ENCODE measurements around the gene PIEZO1. TPM values are rescaled to one million over a fixed set of nuclear protein-coding genes. Genes with fewer than 3 reads are reported as not detected.

The PIEZO1 gene
- total RNA-seq, 1 experiment from 2014 or later: 224 TPM

DNA sequence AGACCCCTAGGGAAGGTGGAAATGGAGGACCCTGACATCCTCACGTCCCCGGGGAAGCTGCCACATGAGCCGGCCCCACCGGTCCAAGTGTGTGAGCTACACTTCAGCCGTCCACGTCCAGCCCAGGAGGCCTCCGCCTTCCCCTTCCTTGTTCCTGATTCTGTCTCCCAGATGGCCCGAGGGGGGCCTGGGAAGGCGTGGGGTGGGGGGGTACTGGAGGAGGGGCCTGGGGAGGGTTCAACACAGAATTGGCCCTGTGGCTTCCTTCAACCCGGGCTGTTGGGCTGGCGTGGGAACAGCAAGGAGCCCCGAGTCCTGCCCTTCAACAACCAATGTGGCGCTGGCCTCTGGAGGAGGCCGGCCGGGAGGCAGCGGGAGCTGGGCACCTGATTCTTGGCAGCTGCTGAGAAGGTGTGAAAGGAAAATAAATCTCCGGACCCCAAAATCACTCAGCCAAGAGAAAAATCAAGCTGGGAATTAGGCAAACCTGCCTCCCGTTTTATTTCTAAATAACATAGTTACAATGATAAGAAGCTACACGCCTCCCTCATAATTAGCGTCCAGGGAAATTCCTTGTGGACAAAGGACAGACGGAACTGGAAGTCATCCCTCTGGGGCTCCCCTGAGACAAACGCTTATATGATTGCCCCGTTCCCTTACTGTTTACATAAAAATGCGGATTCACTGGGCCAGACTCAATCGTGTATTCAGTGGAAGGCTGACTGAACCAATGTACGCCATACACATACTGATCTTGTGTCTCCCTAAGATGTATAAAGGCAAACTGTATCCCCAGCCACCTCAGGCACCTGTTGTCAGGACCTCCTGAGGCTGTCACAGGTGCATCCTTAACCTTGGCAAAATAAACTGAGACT lies 28.5 kb upstream of the PIEZO1 start:
- no peak for DNase-seq (ENCODE audit: low read depth, low spot score)
- no TSS peak for BruUV-seq (replicated peaks)
- Histone ChIP-seq H2AFZ (ENCODE audit: low read depth, low read length, poor library complexity, severe bottlenecking) (no peak overlapping the region), H3K27me3 (ENCODE audit: insufficient read depth, low read length) (no peaks in the 10 kb centered on the region), H3K4me2 (ENCODE audit: low read length) (peak overlapping the region; percentile 94), H3K36me3 (ENCODE audit: control insufficient read depth in 1 of 2, insufficient read depth in 2 of 2, low read length in 2 of 2) (peaks cover 0 to 21% of the 10 kb centered on the region in 2 experiments; a peak in 1 of 4 replicates), H3K79me2 (ENCODE audit: insufficient read depth, low read length) (peaks cover 24% of the 10 kb centered on the region), H3K9ac (ENCODE audit: low read length) (peak overlapping the region; percentile 87), H3K9me2 (ENCODE audit: insufficient read depth) (no peaks in the 10 kb centered on the region), H3K4me3 (replicated peaks in 1 of 2; ENCODE audit: low read depth in 1 of 2, low read length in 2 of 2) (peak overlapping the region; percentile 72 to 75), H3K4me1 (ENCODE audit: control insufficient read depth in 1 of 2, insufficient read depth in 2 of 2, low read length in 2 of 2) (peaks cover 22 to 53% of the 10 kb centered on the region in 2 experiments), H4K20me1 (ENCODE audit: insufficient read depth) (no peaks in the 10 kb centered on the region; the same call in 1 of the 2 replicates), H3K27ac (ENCODE audit: low read depth, low read length) (peak overlapping the region; percentile 100), H3K9me3 (ENCODE audit: control insufficient read depth in 1 of 2, insufficient read depth in 1 of 2, low read depth in 1 of 2, low read length in 2 of 2) (no peaks in the 10 kb centered on the region)
- intact Hi-C loops (cut with micrococcal nuclease): loop anchor here (2.0 to 10.0 kb wide), 3 partner anchors 241 to 751 kb away; partner anchors contain the start of genes CDH15 and RPL13
- ATAC-seq: no peak
- TF ChIP-seq CBX3 (IDR thresholded peaks at IDR 0.05; ENCODE audit: low read depth): no peak
- TF ChIP-seq POLR2A (IDR thresholded peaks at IDR 0.05; ENCODE audit: borderline replicate concordance, extremely low read depth, insufficient read depth, insufficient read length): peak; percentile 73
- TF ChIP-seq POLR2AphosphoS5 (IDR thresholded peaks at IDR 0.05; ENCODE audit: low read depth, low read length): 0 out of 2 replicates have a peak, but pooled peaks have one; percentile 9
- TF ChIP-seq JUND (IDR thresholded peaks at IDR 0.05): no peak
- ChIA-PET RAD21 (ENCODE audit: low non-redundant PET in 1 of 2, low total read pairs in 2 of 2, uncharacterized antibody in 2 of 2, unreplicated experiment in 2 of 2) (no interaction called here), CTCF (interaction anchor here (1.2 to 4.9 kb wide), 5 partner anchors 29 to 379 kb away, joined by 4 to 33 read pairs (median 8); partner anchors contain the start of genes GALNS, PIEZO1 and TRAPPC2L), POLR2A (interaction anchor here (2.8 to 3.0 kb wide), 2 partner anchors 358 to 379 kb away, joined by 8 to 11 read pairs; partner anchors contain the start of gene CDH15)

DNA sequence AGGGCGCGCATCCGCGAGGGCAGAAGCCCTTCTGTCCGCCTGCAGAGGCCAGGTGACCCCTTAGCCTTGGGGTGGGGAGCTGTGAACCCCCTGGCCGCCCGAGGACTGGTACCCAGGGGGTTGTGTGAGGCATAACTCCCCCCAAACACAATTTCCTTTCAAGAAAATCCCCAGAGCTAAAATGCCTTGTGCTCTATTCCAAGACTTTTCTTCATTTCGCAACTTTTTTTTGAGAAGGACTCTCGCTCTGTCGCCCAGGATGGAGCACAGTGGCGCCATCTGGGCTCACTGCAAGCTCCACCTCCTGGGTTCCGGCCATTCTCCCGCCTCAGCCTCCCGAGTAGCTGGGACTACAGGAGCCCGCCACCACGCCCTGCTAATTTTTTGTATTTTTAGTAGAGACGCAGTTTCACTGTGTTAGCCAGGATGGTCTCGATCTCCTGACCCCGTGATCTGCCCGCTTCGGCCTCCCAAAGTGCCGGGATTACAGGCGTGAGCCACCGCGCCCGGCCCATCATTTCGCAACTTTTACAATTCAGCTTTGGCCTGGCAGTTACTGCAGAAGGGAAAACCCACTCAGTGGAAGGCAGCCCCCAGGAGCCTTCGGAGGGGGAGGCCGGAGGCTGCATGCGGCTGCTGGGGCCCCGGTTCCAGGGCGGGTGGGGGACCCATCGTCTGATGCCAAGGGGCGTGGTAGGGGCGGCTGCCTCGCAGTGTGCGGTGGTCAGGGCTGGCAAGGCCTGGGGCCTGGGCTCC lies 27.7 kb upstream of the PIEZO1 start:
- BruUV-seq (replicated peaks): TSS peak; percentile 38
- ChIA-PET POLR2A (interaction anchor here (1.3 to 3.0 kb wide), 8 partner anchors 10 to 380 kb away, joined by 3 to 16 read pairs (median 8); partner anchors contain the start of genes CDH15, CDT1, PIEZO1 and ZC3H18), RAD21 (ENCODE audit: low non-redundant PET in 1 of 2, low total read pairs in 2 of 2, uncharacterized antibody in 2 of 2, unreplicated experiment in 2 of 2) (interaction anchor here (0.6 to 1.3 kb wide), 6 partner anchors 15 to 358 kb away, joined by 3 to 8 read pairs (median 3); partner anchors contain the start of genes GALNS (in 1 of the 2) and TRAPPC2L (in 1 of the 2)), CTCF (interaction anchor here (0.9 to 4.9 kb wide), 9 partner anchors 10 to 403 kb away, joined by 3 to 33 read pairs (median 4); partner anchors contain the start of genes GALNS, PIEZO1 and TRAPPC2L)
- intact Hi-C loops (cut with micrococcal nuclease): loop anchor here (1.0 to 10.0 kb wide), 5 partner anchors 45 to 752 kb away; partner anchors contain the start of genes CDH15, RPL13 and TRAPPC2L
- peak overlapping the region; percentile 87 for H3K9ac ChIP-seq (ENCODE audit: low read length)
- no peaks in the 10 kb centered on the region for H3K27me3 ChIP-seq (ENCODE audit: insufficient read depth, low read length)
- H3K36me3 ChIP-seq (ENCODE audit: control insufficient read depth in 1 of 2, insufficient read depth in 2 of 2, low read length in 2 of 2): peaks cover 7 to 29% of the 10 kb centered on the region in 2 experiments; a peak in 3 of 4 replicates
- peaks cover 22 to 58% of the 10 kb centered on the region in 2 experiments for H3K4me1 ChIP-seq (ENCODE audit: control insufficient read depth in 1 of 2, insufficient read depth in 2 of 2, low read length in 2 of 2)
- peak overlapping the region; percentile 72 to 75 for H3K4me3 ChIP-seq (replicated peaks in 1 of 2; ENCODE audit: low read depth in 1 of 2, low read length in 2 of 2)
- H3K4me2 ChIP-seq (ENCODE audit: low read length): peak overlapping the region; percentile 94
- no peaks in the 10 kb centered on the region for H3K9me3 ChIP-seq (ENCODE audit: control insufficient read depth in 1 of 2, insufficient read depth in 1 of 2, low read depth in 1 of 2, low read length in 2 of 2)
- no peaks in the 10 kb centered on the region; the same call in 1 of the 2 replicates for H4K20me1 ChIP-seq (ENCODE audit: insufficient read depth)
- peaks cover 32% of the 10 kb centered on the region for H3K79me2 ChIP-seq (ENCODE audit: insufficient read depth, low read length)
- H2AFZ ChIP-seq (ENCODE audit: low read depth, low read length, poor library complexity, severe bottlenecking): no peak overlapping the region
- H3K27ac ChIP-seq (ENCODE audit: low read depth, low read length): peak overlapping the region; percentile 100
- DNase-seq (ENCODE audit: low read depth, low spot score): no peak
- ATAC-seq: peak; percentile 18
- TF ChIP-seq ZFX (IDR thresholded peaks at IDR 0.05): no peak
- TF ChIP-seq POLR2AphosphoS5 (IDR thresholded peaks at IDR 0.05; ENCODE audit: low read depth, low read length): peak; percentile 59
- no peak for TF ChIP-seq FOSL1 (IDR thresholded peaks at IDR 0.05; ENCODE audit: low read depth)
- TF ChIP-seq POLR2A (IDR thresholded peaks at IDR 0.05; ENCODE audit: borderline replicate concordance, extremely low read depth, insufficient read depth, insufficient read length): peak; percentile 14
- TF ChIP-seq, protein P1, sequence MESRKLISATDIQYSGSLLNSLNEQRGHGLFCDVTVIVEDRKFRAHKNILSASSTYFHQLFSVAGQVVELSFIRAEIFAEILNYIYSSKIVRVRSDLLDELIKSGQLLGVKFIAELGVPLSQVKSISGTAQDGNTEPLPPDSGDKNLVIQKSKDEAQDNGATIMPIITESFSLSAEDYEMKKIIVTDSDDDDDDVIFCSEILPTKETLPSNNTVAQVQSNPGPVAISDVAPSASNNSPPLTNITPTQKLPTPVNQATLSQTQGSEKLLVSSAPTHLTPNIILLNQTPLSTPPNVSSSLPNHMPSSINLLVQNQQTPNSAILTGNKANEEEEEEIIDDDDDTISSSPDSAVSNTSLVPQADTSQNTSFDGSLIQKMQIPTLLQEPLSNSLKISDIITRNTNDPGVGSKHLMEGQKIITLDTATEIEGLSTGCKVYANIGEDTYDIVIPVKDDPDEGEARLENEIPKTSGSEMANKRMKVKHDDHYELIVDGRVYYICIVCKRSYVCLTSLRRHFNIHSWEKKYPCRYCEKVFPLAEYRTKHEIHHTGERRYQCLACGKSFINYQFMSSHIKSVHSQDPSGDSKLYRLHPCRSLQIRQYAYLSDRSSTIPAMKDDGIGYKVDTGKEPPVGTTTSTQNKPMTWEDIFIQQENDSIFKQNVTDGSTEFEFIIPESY (IDR thresholded peaks at IDR 0.05; ENCODE audit: extremely low read depth, insufficient replicate concordance, low read length): peak; percentile 4
- TF ChIP-seq, protein P2, sequence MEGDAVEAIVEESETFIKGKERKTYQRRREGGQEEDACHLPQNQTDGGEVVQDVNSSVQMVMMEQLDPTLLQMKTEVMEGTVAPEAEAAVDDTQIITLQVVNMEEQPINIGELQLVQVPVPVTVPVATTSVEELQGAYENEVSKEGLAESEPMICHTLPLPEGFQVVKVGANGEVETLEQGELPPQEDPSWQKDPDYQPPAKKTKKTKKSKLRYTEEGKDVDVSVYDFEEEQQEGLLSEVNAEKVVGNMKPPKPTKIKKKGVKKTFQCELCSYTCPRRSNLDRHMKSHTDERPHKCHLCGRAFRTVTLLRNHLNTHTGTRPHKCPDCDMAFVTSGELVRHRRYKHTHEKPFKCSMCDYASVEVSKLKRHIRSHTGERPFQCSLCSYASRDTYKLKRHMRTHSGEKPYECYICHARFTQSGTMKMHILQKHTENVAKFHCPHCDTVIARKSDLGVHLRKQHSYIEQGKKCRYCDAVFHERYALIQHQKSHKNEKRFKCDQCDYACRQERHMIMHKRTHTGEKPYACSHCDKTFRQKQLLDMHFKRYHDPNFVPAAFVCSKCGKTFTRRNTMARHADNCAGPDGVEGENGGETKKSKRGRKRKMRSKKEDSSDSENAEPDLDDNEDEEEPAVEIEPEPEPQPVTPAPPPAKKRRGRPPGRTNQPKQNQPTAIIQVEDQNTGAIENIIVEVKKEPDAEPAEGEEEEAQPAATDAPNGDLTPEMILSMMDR (IDR thresholded peaks at IDR 0.05 in 2 of 3, conservative IDR thresholded peaks at IDR 0.05 in 1 of 3; ENCODE audit: borderline replicate concordance in 1 of 3, insufficient read depth in 1 of 3, low read depth in 2 of 3, low read length in 2 of 3): 0 out of 6 replicates have a peak, but pooled peaks of 1 of the 3 experiments have one; percentile 10
- H3K9me2 ChIP-seq (ENCODE audit: insufficient read depth): no peaks in the 10 kb centered on the region

All from HCT116 (cell line).